Measurements from ENCODE around the gene SYNPO2.

Gene SYNPO2

DNA sequence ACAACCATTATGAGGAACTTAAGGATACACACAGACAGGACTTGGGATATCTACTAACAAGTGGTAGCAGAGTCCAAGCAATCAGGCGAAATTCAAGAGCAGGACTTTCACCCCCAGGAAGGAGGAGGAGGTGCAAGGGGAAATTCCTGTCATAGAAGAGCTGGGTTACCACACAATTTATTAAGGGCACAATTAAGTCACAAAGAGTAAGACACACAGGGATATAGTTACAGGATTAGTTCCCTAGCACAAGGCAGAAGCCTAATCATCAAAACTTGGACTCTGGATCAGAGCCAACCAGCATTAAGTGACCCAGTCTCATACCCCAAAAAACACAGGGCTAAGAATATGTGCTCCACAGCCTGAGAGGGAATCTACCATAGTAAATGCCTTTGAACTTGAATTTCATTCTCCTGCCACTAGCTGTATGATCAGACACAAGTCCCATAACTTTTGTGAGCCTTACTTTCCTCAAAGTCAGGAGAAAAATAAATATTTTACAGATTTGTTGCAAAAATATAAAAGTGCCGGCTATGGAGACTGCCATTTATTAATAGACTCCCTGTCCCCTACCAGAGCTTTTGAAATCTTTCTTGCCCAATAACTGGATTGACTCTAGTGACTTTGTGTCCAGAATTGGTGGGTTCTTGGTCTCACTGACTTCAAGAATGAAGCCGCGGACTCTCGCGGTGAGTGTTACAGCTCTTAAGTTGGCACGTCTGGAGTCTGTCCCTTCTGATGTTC lies 87.0 kb downstream of the SYNPO2 start:
- TF ChIP-seq POLR2AphosphoS5 (IDR thresholded peaks at IDR 0.05; ENCODE audit: low read depth, low read length) (no peak), TAF1 (IDR thresholded peaks at IDR 0.05; ENCODE audit: borderline replicate concordance, insufficient read depth, low read length) (no peak), SIN3A (IDR thresholded peaks at IDR 0.05; ENCODE audit: borderline replicate concordance, insufficient read depth, low read length) (no peak), FOXP2 (optimal IDR thresholded peaks at IDR 0.05; ENCODE audit: borderline replicate concordance, extremely low read depth, extremely low read length, insufficient read depth) (no peak)
- TF ChIP-seq, protein P1, sequence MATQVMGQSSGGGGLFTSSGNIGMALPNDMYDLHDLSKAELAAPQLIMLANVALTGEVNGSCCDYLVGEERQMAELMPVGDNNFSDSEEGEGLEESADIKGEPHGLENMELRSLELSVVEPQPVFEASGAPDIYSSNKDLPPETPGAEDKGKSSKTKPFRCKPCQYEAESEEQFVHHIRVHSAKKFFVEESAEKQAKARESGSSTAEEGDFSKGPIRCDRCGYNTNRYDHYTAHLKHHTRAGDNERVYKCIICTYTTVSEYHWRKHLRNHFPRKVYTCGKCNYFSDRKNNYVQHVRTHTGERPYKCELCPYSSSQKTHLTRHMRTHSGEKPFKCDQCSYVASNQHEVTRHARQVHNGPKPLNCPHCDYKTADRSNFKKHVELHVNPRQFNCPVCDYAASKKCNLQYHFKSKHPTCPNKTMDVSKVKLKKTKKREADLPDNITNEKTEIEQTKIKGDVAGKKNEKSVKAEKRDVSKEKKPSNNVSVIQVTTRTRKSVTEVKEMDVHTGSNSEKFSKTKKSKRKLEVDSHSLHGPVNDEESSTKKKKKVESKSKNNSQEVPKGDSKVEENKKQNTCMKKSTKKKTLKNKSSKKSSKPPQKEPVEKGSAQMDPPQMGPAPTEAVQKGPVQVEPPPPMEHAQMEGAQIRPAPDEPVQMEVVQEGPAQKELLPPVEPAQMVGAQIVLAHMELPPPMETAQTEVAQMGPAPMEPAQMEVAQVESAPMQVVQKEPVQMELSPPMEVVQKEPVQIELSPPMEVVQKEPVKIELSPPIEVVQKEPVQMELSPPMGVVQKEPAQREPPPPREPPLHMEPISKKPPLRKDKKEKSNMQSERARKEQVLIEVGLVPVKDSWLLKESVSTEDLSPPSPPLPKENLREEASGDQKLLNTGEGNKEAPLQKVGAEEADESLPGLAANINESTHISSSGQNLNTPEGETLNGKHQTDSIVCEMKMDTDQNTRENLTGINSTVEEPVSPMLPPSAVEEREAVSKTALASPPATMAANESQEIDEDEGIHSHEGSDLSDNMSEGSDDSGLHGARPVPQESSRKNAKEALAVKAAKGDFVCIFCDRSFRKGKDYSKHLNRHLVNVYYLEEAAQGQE (IDR thresholded peaks at IDR 0.05; ENCODE audit: insufficient read depth in 1 of 2, low read depth in 2 of 2, low read length in 2 of 2), result no peak

DNA sequence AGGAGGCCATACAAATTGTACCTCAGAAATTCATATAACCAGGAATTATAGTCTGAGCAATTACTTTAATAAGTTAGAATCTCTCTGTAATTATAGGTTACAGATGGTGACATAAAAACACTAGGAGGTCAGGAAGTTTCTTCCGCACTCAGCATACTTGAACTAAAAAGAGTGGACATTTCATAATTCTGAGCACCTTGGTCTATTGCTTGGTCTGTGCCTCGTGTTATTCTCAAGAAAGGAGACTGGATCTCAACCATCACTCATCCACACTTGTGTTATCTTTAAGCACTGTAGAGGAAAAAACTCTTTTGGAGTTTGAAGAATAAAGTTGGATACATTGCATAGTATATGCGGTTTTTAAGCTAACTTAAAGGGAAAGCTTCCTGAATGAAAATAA lies 91.1 kb downstream of the SYNPO2 start:
- TF ChIP-seq SIN3A (IDR thresholded peaks at IDR 0.05; ENCODE audit: borderline replicate concordance, insufficient read depth, low read length) (no peak), POLR2AphosphoS5 (IDR thresholded peaks at IDR 0.05; ENCODE audit: low read depth, low read length) (no peak), FOXP2 (optimal IDR thresholded peaks at IDR 0.05; ENCODE audit: borderline replicate concordance, extremely low read depth, extremely low read length, insufficient read depth) (no peak), TAF1 (IDR thresholded peaks at IDR 0.05; ENCODE audit: borderline replicate concordance, insufficient read depth, low read length) (no peak)
- TF ChIP-seq, protein P1 (IDR thresholded peaks at IDR 0.05; ENCODE audit: insufficient read depth in 1 of 2, low read depth in 2 of 2, low read length in 2 of 2), result no peak

DNA sequence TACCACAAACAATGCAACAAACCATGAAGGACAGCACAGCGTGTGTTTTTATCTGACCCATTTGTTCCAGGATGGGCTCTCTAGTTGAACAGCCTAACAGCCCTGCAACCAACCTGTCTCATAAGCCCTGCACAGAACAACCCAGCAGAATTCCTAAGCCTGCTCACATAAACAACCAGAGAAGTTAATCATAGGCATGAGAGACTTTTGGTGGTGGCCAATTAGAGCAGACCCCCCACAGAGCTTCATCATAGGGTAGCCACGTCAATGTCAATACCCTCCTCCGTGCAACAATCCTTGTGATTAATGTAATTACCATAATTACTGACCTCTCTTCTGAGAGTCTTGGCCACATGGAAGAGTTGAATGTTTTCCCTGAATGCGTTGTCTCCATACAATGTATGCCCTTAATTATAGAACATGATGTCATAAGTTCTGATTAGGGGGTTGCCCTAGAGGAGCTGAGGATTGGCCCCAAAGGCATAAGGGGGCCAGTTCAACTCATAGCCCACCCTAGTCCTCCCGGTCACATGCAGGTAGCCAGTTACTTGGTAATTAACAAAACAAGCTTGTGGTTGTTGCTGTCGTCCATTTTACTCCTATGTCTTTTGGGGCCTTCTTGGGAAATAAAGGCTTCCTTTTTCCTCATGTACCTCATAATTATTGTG lies 92.7 kb downstream of the SYNPO2 start:
- TF ChIP-seq FOXP2 (optimal IDR thresholded peaks at IDR 0.05; ENCODE audit: borderline replicate concordance, extremely low read depth, extremely low read length, insufficient read depth) (no peak), POLR2AphosphoS5 (IDR thresholded peaks at IDR 0.05; ENCODE audit: low read depth, low read length) (no peak)

DNA sequence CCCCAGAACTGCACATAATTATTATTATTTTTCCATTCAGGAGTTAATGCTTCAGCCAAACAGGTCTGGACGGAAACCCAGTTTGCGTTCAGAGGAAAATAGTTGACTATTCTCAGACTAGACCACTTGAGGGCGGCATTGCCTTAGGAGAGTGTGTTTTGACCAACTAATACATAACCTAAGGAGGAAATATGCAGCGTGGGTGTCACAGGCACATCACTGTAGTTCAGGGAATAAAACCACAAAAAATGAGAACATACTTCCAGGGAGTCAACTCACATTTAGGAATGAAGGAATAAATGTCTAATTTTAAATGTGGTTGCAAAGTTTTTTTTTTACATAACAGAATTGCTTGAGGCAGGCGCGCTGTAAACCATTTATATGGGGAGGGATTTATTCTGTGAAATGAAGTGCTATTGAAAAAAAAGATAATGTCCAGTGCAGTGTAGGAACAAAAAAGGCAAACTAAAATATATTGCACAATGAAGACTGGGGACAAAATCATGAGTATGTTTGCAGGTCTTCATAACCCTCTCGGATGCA lies 93.3 kb downstream of the SYNPO2 start:
- TF ChIP-seq SIN3A (IDR thresholded peaks at IDR 0.05; ENCODE audit: borderline replicate concordance, insufficient read depth, low read length) (no peak), TAF1 (IDR thresholded peaks at IDR 0.05; ENCODE audit: borderline replicate concordance, insufficient read depth, low read length) (no peak), FOXP2 (optimal IDR thresholded peaks at IDR 0.05; ENCODE audit: borderline replicate concordance, extremely low read depth, extremely low read length, insufficient read depth) (no peak), POLR2AphosphoS5 (IDR thresholded peaks at IDR 0.05; ENCODE audit: low read depth, low read length) (no peak)
- TF ChIP-seq, protein P1 (IDR thresholded peaks at IDR 0.05; ENCODE audit: insufficient read depth in 1 of 2, low read depth in 2 of 2, low read length in 2 of 2), result no peak

DNA sequence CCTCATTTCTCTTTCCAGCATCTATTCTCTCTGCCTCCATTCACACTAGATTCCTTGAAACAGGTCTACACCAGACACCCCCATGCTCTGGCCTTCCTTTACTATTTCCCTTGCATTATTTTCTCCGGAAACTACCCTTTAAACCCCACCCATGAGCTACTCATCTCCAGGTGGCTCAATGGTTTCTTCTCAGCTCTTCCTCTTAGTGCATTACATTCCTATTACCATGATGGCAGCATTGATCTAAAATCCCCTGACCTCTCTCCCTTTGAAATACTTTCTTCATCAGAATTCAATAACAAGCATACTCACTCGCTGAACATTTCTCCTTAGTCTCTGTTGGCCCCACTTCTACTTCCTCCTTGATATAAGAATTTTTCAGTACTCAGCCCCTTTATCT lies 94.6 kb downstream of the SYNPO2 start:
- TF ChIP-seq TAF1 (IDR thresholded peaks at IDR 0.05; ENCODE audit: borderline replicate concordance, insufficient read depth, low read length), result no peak
- TF ChIP-seq SIN3A (IDR thresholded peaks at IDR 0.05; ENCODE audit: borderline replicate concordance, insufficient read depth, low read length), result no peak
- TF ChIP-seq, protein P1 (IDR thresholded peaks at IDR 0.05; ENCODE audit: insufficient read depth in 1 of 2, low read depth in 2 of 2, low read length in 2 of 2), result no peak
- no peak for TF ChIP-seq FOXP2 (optimal IDR thresholded peaks at IDR 0.05; ENCODE audit: borderline replicate concordance, extremely low read depth, extremely low read length, insufficient read depth)
